NCI-H774 (cell line): ENCODE data around the gene C1orf21.
A peak's percentile ranks its signal among the peaks of the same experiment; 100 is the strongest.
"Not testable (repeated sequence)": the region's sequence is repeated elsewhere in the genome, so short reads cannot be mapped to it uniquely, and the experiment has no call there.

ENCODE experiments used
- DNase-seq: peaks from one replicate; lab custom pipeline; 2025; lab: John Stamatoyannopoulos, UW

C1orf21 gene

GRCh38 chr1:184386312-184387068 is at the start of gene C1orf21:
TSS of gene C1orf21 (plus strand) at chr1:184387029. CDS start at chr1:184477510, 90,481 bp downstream.
- peak; percentile 88 for DNase-seq

DNA sequence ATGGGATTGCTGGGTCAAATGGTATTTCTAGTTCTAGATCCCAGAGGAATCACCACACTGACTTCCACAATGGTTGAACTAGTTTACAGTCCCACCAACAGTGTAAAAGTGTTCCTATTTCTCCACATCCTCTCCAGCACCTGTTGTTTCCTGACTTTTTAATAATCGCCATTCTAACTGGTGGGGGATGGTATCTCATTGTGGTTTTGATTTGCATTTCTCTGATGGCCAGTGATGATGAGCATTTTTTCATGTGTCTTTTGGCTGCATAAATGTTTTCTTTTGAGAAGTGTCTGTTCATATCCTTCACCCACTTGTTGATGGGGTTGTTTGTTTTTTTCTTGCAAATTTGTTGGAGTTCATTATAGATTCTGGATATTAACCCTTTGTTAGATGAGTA is 49.0 kb upstream of the C1orf21 start:
- not testable (repeated sequence) for DNase-seq

GRCh38 chr1:184340984-184341383 is 45.8 kb upstream of the C1orf21 start:
- no peak for DNase-seq

DNA sequence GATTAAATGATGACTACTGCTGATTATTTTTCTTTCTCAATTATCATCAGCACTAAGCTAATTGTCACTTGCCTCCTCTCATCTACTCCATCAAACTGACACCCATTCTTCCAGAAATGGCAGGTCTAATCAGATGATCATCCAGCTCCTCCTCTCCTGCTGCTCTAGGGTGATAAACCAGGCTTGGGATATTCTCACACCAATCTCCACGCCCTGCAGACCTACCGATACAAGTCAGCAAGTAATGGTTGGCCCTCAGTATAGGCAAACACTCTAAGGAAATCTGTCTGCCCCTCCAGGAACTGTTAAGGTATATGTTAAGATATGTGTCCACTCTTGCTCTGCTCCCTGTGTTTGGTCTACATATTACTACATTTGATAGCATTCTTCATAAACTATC is 36.3 kb upstream of the C1orf21 start:
- no peak for DNase-seq

DNA sequence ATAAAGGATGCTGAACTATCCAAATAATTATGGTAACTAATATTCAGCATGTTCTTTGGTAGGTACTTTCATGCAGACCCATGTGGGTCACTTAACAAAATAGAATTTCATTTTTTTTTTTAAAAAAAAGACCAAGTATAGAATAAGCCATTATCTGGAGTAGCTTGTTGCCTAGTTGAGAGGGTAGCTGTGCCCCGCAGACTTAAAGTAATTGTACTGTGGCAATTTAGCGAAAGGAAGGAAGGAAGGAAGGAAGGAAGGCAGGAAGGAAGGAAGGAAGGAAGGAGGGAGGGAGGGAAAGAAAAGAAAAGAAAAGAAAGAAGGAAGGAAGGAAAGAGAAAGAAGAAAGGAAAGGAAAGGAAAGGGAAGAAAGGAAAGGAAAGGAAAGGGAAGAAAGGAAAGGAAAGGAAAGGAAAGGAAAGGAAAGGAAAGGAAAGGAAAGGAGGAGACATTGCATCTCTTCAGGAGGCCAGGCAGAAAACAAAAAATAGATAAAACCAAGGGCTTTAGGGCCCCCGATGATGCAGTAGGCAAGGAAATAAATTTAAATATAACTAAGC is 35.3 kb upstream of the C1orf21 start:
- DNase-seq = no peak

GRCh38 chr1:184352776-184353175 is 34.1 kb upstream of the C1orf21 start:
- DNase-seq = no peak

DNA sequence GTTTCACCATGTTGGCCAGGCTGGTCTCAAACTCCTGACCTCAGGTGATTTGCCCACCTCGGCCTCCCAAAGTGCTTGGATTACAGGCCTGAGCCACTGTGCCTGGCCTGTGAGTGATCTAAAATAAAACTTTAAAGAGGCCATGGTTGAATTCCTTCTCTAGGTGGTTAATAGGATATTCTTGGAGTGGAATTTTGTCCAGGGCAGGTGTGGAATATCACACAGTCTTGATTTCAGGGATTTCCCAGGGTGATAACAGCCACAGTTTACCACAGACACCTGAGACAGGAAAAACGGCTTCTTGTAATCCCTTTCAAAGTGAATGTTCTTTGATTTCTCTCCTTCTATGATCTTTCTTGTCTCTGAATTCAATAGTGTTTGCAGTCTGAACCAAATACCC is 32.1 kb upstream of the C1orf21 start:
- no peak for DNase-seq

DNA sequence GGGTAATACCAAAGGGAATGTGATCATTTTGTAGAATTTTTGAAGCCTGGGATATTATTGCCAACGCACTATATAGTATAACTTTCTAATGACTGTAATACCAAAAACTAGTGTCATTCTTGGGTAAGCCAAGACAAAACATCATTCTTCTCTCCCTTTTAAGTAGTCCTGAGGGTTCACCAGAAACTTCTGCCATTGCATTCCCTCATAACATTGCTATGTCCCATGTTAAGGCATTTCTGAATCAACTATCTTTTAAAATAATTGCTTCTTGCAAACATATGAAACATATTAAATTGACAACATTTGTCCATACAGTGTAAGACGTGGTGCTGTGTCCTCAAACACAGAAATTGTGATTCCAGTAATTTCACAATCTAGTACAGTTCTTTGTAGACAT is 29.9 kb upstream of the C1orf21 start:
- no peak for DNase-seq

DNA sequence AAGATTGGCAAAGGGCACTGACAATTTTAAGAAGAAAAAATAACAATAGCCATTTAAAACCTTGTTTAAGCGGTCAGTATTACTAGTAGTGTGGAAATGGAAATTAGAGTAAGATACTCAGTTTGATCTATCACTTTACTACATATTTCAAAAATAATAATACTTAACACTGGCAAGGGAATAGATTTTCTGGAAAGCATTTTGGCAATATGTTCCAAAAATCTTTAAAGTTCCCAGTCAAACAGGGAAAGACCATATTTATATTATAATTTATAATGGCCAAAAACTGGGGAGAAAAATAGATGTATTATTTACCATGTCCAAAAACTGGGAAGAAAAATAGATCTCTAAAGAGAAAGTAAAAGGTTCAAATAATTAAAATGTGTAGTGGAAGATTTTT is 28.6 kb upstream of the C1orf21 start:
- DNase-seq = no peak

- DNase-seq = no peak
Observed at GRCh38 chr1:184359909-184360308, 26.9 kb upstream of the C1orf21 start.

DNA sequence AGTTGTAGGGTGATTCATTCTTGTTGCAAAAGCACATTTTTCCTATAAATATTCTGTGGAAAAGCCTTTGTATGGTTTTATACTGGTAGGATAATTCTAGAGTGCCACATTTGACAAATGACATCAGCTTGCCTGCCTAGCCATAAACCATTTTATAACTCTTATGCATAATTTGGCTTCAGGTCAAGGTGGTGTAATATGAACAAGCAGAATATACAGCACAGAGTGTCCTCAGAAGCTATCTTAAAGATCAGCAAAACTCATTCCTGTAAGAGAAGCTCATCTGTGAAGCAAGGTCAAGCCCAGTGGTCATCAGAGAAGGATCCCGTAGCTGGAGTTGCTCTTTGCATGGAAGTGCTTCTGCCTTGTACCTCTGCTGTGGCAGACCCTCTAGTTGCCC is 24.0 kb upstream of the C1orf21 start:
- no peak for DNase-seq

DNA sequence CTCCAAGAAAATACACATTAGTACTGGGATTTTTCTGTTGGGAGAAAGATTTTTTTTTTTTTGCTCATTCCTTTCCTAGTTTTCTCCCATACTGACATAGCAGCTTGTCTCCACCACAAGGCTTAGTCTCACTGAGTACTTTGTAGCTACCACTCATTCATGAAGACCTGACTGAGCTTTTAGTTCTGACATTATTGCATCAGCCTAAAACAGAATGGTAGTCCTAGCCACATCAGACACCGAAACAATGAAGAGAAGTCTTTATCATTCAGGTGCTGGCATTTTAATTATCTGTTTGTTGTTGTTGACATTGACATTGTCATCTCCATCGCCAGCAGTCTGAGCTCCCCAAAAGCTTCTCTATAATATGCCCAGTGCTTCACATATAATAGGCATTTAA is 21.1 kb upstream of the C1orf21 start:
- no peak for DNase-seq

DNA sequence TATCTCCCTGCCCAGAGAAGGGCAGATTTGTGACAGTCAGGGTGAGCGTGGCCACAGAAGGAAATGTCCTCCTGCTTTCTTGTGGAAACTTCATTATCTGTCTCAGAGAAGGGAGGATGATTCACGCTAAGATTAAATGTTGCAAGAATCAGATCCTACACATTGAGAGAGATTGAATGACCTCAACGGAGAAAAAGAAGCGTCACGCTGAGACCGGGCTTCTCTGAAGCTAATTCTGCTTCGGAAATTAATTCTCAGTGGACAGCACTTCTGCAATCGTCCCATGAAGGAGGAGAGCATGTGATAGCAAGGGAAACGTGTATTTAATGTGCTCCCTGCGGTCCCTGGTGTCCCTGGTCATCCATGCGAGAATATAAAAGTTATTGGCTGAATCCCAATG is 19.8 kb upstream of the C1orf21 start:
- DNase-seq = no peak

DNA sequence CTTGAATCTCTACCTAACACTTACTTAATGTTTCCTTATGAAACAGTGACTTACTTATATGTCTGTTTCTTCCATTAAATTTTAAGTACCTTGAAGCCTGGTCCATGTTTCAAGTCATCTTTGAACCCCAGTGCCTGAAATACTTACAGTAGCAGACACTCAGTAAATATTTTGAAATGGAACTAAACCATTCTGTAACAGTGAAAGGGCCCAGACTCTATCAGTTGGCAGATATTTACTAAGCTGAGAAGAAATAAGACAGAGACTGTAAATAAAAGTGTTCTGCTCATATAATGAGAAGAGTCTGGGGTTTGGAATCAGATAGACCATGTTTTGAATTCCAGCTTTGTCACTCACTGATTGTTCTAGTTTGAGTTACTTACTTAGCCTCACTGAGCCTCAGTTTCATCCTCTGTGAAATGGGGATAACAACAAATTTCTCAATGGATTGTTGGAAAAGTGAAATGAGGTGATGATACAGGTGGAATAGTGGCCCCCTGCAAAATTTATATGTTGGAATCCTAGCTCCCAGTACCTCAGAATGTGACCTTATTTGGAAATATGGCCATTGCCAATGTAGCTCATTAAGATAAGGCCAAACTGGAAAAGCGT is 19.3 kb upstream of the C1orf21 start:
- no peak for DNase-seq

DNA sequence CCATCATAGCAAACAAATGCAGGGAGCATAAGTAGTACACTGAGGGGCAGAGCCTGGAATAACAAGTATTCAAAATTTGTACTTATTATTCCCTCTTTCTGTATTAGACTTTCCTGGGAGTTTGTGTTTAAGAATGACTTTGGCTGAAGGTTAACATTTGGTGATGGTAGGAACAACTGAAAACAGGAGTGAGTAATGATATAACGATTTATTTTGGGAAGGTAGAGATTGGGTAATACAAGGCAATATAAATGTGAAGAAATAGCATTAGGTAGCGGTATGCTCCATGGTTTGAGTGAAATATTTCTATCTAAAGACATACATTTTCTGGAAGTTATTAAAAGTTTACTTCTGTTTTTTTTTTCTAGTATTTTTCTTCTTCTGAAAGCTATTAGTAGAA is 18.5 kb upstream of the C1orf21 start:
- DNase-seq = no peak

GRCh38 chr1:184370850-184371249 is 16.0 kb upstream of the C1orf21 start:
- DNase-seq = no peak

DNA sequence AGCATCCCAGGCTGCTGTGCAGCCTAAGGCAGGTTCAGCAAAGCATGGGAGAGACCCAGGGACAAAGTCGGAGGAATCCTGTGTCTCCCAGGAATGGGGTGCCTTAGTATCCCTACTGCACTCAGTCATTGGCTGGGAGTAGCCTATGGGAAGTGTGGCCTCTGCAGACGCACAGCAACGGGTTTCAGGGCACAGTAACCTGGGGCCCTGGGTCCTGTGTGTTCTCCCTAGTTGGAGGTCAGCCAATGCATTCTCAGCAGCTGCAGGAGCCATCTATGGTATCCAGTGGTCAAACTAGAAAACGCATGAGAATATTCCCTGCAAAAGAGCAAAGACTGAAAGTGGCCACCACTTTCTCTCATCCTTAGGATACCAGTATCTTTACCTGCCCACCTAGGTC is 13.7 kb upstream of the C1orf21 start:
- DNase-seq = no peak

DNA sequence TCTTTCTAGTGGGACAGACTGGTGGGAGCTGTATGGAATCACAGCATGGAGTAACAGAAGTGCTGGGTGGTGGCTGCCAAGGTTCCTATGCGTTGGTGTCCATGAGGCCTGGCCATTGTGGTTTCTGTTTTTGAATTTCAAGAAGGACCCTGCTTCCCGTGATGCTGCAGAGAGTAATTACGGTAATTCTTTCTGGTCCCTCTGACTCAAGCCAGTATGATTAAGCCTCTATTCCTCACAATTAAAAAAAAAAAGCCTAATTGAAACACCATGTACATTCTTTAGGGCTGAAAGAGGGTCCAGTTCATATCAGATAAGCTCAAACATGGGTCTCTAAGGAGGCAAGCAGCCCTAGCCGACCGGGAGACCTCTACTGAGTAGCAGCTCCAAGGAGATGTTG is 10.5 kb upstream of the C1orf21 start:
- no peak for DNase-seq

DNA sequence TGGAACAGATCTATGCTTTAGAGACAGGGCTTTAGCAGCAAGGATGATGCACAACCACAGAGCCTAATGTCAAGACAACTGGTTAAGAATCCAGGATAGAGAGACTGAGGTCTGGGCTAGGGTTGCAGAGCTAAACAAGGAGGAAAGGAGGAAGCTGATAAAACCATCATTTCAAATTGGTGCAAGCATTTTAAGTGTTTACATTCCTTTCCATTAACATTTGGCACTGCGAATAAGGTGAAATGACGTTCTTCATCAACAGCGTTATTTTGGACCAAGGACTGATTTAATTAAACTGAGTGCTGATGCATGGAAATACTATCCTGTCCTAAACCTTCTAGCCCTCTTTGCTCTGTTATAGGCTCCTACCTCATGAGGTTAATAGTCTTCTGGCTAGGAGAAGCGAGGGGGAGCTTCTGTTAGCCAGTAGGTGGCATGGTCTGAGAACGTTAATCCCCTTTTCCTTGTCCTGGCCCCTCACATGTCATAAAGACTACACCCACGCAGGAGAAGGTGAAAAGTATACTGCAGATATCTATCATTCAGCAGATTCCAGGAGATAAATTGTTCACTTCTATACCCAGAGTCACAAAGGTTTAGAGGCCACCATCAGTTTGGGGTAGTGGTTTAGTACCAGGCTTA is 7.6 kb upstream of the C1orf21 start:
- no peak for DNase-seq

DNA sequence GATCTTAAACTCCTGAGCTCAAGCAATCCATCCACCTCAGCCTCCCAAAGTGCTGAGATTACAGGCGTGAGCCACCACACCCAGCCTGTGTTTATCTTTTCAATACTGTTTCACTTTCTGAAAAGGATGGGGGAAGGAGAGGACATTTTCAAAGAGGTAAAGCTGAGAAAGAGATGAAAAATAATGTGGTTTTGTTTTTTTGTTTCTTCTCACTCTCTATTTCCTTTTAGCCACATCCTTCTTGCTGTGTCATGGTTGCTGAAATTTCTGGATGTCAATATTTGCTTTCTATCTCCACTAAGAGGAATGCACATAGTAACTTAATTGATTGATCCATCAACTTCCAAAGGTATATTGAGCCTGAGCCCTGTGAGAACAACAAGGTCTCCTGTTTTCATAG is 6.4 kb upstream of the C1orf21 start:
- DNase-seq = no peak

GRCh38 chr1:184383772-184384323 is 3.0 kb upstream of the C1orf21 start:
- no peak for DNase-seq

DNA sequence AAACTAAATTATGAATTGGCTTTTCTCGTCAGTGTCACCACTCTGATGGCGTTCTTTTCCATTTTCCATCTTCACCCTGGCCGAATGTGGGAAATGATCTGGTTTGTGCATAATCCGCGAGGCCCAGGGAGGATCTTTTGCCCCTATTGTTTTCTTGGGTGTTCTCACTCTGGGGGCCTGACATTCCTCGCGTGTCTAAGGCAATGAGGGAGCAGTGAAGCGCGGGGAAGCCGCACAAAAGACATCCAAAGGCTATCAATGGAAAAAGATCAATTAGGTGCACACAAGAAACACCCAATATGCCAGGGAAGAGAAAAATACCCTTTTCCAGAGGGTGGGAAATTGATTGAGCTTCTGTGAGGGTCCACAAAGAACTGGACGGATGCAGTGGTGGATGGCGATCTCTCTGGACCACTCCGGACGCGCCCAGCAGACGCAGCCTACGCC is 941 bp upstream of the C1orf21 start:
- DNase-seq = no peak

GRCh38 chr1:184387069-184387475 is 243 bp downstream of the C1orf21 start:
- DNase-seq = peak; percentile 41
